Mammary epithelial cell (primary cell): ENCODE measurements around the gene TSPAN18.

Source experiments
- EZH2 ChIP-seq: IDR thresholded peaks from 2 replicates; pipeline ENCODE4 v1.6.1; 2012; ENCODE audit warnings: low read length, inconsistent platforms, borderline replicate concordance
- TF ChIP-seq, protein P1 (sequence below), 2 donors: IDR thresholded peaks in 1 of 2; conservative IDR thresholded peaks in 1 of 2; 2 replicates each; pipeline ENCODE4 v1.5.1; 2011 to 2012; ENCODE audit warnings: inconsistent platforms in 2 of 2, low read length in 2 of 2, mild to moderate bottlenecking in 2 of 2, control low read depth in 1 of 2, low read depth in 1 of 2; ENCODE audit not compliant: insufficient read depth in 1 of 2; ENCODE audit errors: extremely low read depth in 1 of 2

DNA sequence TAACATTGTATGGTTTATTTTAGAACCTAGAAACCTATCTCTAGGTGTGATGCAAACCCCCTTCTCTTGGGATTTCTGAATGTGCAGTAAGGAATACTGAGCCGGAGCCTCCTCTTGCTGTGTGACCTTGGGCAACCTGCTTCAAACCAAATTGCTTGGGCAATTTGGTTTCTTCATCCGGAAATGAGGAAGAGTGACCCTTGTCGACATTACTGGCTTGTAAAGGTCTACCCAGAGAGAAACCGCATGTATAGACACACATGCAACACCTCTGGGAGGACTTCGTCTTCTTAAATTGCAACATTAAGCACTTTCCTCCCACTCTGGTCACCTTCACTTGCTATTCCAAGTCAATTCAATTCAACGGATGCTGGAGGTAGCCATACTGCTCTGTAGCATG lies 243.5 kb downstream of the TSPAN18 start:
- TF ChIP-seq, protein P1, sequence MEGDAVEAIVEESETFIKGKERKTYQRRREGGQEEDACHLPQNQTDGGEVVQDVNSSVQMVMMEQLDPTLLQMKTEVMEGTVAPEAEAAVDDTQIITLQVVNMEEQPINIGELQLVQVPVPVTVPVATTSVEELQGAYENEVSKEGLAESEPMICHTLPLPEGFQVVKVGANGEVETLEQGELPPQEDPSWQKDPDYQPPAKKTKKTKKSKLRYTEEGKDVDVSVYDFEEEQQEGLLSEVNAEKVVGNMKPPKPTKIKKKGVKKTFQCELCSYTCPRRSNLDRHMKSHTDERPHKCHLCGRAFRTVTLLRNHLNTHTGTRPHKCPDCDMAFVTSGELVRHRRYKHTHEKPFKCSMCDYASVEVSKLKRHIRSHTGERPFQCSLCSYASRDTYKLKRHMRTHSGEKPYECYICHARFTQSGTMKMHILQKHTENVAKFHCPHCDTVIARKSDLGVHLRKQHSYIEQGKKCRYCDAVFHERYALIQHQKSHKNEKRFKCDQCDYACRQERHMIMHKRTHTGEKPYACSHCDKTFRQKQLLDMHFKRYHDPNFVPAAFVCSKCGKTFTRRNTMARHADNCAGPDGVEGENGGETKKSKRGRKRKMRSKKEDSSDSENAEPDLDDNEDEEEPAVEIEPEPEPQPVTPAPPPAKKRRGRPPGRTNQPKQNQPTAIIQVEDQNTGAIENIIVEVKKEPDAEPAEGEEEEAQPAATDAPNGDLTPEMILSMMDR (conservative IDR thresholded peaks at IDR 0.05 in 1 of 2, IDR thresholded peaks at IDR 0.05 in 1 of 2; ENCODE audit: extremely low read depth in 1 of 2, insufficient read depth in 1 of 2, low read depth in 1 of 2, low read length in 2 of 2) = no peak
- TF ChIP-seq EZH2 = no peak
